ENCODE results near the gene TLR10. TPM values are rescaled to one million over a fixed set of nuclear protein-coding genes. Genes with fewer than 3 reads are reported as not detected.

TLR10 gene
- total RNA-seq, 2 donors from 2014 or later = not detected

GRCh38 chr4:38738940-38739803, 43.6 kb downstream of the TLR10 start:
- no peaks in the 10 kb centered on the region for H3K9me3 ChIP-seq (ENCODE audit: control insufficient read depth, low read length)
- Mint-ChIP-seq H3K27ac (no peak overlapping the region), H3K4me3 (no peak overlapping the region), H3K27me3 (ENCODE audit: insufficient read depth) (no peaks in the 10 kb centered on the region), H3K36me3 (ENCODE audit: low read depth) (no peaks in the 10 kb centered on the region), H3K4me1 (no peaks in the 10 kb centered on the region), H3K9me3 (no peaks in the 10 kb centered on the region)
- no peaks in the 10 kb centered on the region for H3K36me3 ChIP-seq (ENCODE audit: control insufficient read depth, insufficient read depth, low read length)
- no peaks in the 10 kb centered on the region for H3K4me1 ChIP-seq (ENCODE audit: control insufficient read depth, insufficient read depth, low read length)
- TF ChIP-seq, protein P1, sequence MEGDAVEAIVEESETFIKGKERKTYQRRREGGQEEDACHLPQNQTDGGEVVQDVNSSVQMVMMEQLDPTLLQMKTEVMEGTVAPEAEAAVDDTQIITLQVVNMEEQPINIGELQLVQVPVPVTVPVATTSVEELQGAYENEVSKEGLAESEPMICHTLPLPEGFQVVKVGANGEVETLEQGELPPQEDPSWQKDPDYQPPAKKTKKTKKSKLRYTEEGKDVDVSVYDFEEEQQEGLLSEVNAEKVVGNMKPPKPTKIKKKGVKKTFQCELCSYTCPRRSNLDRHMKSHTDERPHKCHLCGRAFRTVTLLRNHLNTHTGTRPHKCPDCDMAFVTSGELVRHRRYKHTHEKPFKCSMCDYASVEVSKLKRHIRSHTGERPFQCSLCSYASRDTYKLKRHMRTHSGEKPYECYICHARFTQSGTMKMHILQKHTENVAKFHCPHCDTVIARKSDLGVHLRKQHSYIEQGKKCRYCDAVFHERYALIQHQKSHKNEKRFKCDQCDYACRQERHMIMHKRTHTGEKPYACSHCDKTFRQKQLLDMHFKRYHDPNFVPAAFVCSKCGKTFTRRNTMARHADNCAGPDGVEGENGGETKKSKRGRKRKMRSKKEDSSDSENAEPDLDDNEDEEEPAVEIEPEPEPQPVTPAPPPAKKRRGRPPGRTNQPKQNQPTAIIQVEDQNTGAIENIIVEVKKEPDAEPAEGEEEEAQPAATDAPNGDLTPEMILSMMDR (conservative IDR thresholded peaks at IDR 0.05) = no peak
- no peaks in the 10 kb centered on the region for H3K27me3 ChIP-seq (ENCODE audit: control insufficient read depth, insufficient read depth, low read length, poor library complexity, severe bottlenecking)
- no peak overlapping the region for H3K4me3 ChIP-seq (ENCODE audit: low read length)
- WGBS, 2 experiments (ENCODE audit: insufficient coverage in 1 of 2, insufficient read length in 1 of 2) = 91 to 97% methylated on average over 2 to 5 of the region's 6 CpGs
- no peak for DNase-seq
- H3K27ac ChIP-seq (ENCODE audit: low read depth, low read length) = no peak overlapping the region
- no peak overlapping the region for H3K9ac ChIP-seq (ENCODE audit: extremely low read depth, low read length, poor library complexity, severe bottlenecking)

GRCh38 chr4:38735870-38736269, 46.9 kb downstream of the TLR10 start:
- Mint-ChIP-seq H3K36me3 (ENCODE audit: low read depth) (no peaks in the 10 kb centered on the region), H3K4me1 (no peaks in the 10 kb centered on the region), H3K27ac (no peak overlapping the region), H3K4me3 (no peak overlapping the region), H3K9me3 (peaks cover 11% of the 10 kb centered on the region), H3K27me3 (ENCODE audit: insufficient read depth) (no peaks in the 10 kb centered on the region)
- Histone ChIP-seq H3K27me3 (ENCODE audit: control insufficient read depth, insufficient read depth, low read length, poor library complexity, severe bottlenecking) (no peaks in the 10 kb centered on the region), H3K27ac (ENCODE audit: low read depth, low read length) (no peak overlapping the region), H3K4me3 (ENCODE audit: low read length) (no peak overlapping the region), H3K4me1 (ENCODE audit: control insufficient read depth, insufficient read depth, low read length) (no peaks in the 10 kb centered on the region), H3K9me3 (ENCODE audit: control insufficient read depth, low read length) (no peaks in the 10 kb centered on the region), H3K36me3 (ENCODE audit: control insufficient read depth, insufficient read depth, low read length) (no peaks in the 10 kb centered on the region), H3K9ac (ENCODE audit: extremely low read depth, low read length, poor library complexity, severe bottlenecking) (no peak overlapping the region)
- no peak for DNase-seq
- TF ChIP-seq, protein P1 (conservative IDR thresholded peaks at IDR 0.05) = no peak
- WGBS, 2 experiments (ENCODE audit: insufficient coverage in 1 of 2, insufficient read length in 1 of 2) = 88 to 100% methylated on average over 2 to 3 of the region's 3 CpGs

GRCh38 chr4:38734911-38735310, 47.9 kb downstream of the TLR10 start:
- Histone ChIP-seq H3K9ac (ENCODE audit: extremely low read depth, low read length, poor library complexity, severe bottlenecking) (no peak overlapping the region), H3K27me3 (ENCODE audit: control insufficient read depth, insufficient read depth, low read length, poor library complexity, severe bottlenecking) (no peaks in the 10 kb centered on the region), H3K4me1 (ENCODE audit: control insufficient read depth, insufficient read depth, low read length) (no peaks in the 10 kb centered on the region), H3K36me3 (ENCODE audit: control insufficient read depth, insufficient read depth, low read length) (no peaks in the 10 kb centered on the region), H3K4me3 (ENCODE audit: low read length) (no peak overlapping the region), H3K9me3 (ENCODE audit: control insufficient read depth, low read length) (no peaks in the 10 kb centered on the region), H3K27ac (ENCODE audit: low read depth, low read length) (no peak overlapping the region)
- Mint-ChIP-seq H3K9me3 (peaks cover 11% of the 10 kb centered on the region), H3K4me1 (no peaks in the 10 kb centered on the region), H3K27me3 (ENCODE audit: insufficient read depth) (no peaks in the 10 kb centered on the region), H3K4me3 (no peak overlapping the region), H3K27ac (no peak overlapping the region), H3K36me3 (ENCODE audit: low read depth) (no peaks in the 10 kb centered on the region)
- no peak for DNase-seq
- TF ChIP-seq, protein P1 (conservative IDR thresholded peaks at IDR 0.05) = no peak
- WGBS, 2 experiments (ENCODE audit: insufficient coverage in 1 of 2, insufficient read length in 1 of 2) = 92 to 93% methylated on average over 2 of the region's 2 CpGs
